ENCODE data around the gene RFX5.
A peak's percentile ranks its signal among the peaks of the same experiment; 100 is the strongest.

Gene RFX5

DNA sequence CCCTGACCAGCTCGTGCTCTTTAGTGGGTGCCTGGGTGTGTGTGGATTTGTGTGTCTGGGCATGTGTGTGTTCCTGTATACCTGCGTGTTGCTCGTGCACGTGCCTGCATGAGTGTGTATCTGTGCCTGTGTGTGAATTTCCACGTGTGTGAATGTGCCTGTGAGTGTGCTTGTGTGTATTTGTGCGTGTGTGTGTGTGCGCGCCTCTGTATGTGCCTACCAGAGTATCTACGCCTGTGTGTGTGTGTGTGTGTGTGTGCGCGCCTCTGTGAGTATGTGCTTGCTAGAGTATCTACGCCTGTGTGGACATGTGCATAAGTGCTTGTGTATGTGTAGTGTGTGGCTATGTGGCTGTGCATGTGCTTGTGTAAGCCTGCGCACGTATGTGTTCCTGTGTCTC, 26.1 kb upstream of the RFX5 start:
- no peak overlapping the region for H3K14ac ChIP-seq (ENCODE audit: low read length in 2 of 2)
- no peak overlapping the region for H3K4me2 ChIP-seq (ENCODE audit: low read length, poor library complexity, severe bottlenecking)
- H3K27me3 ChIP-seq (ENCODE audit: control insufficient read depth in 1 of 2, insufficient read depth in 1 of 2, low read length in 2 of 2): peaks cover 0 to 7% of the 10 kb centered on the region in 2 experiments
- peak overlapping the region; percentile 6 for H4K91ac ChIP-seq (ENCODE audit: low read length)
- no peak overlapping the region for H2BK15ac ChIP-seq (ENCODE audit: low read depth, poor library complexity, severe bottlenecking)
- no peak overlapping the region for H3K9ac ChIP-seq (ENCODE audit: low read length)
- H3K79me1 ChIP-seq (replicated peaks; ENCODE audit: low read length, poor library complexity, severe bottlenecking): peaks cover 6% of the 10 kb centered on the region
- no peak overlapping the region for H4K8ac ChIP-seq (ENCODE audit: low read length)
- H3K9me3 ChIP-seq (ENCODE audit: control insufficient read depth, low read length): no peaks in the 10 kb centered on the region
- H2BK5ac ChIP-seq (ENCODE audit: low read depth, low read length, poor library complexity, severe bottlenecking): no peak overlapping the region
- 94% methylated on average over 14 of the region's 14 CpGs for WGBS
- H2BK12ac ChIP-seq (ENCODE audit: low read length in 2 of 2): peak overlapping the region; percentile 0 to 63
- H3K36me3 ChIP-seq (ENCODE audit: control insufficient read depth in 1 of 2, insufficient read depth in 2 of 2, low read depth in 1 of 2, low read length in 2 of 2): peaks cover 7 to 14% of the 10 kb centered on the region in 2 experiments
- no peak for DNase-seq
- H3K4me3 ChIP-seq (ENCODE audit: insufficient read depth in 1 of 2, low read depth in 1 of 2, low read length in 2 of 2): no peak overlapping the region
- no peak overlapping the region for H3K23ac ChIP-seq (ENCODE audit: low read length in 2 of 2)
- peaks cover 20% of the 10 kb centered on the region for H3K4me1 ChIP-seq (ENCODE audit: control insufficient read depth, insufficient read depth, low read depth, low read length)
- peak overlapping the region in 1 of 2 experiments; percentile 21 for H3K18ac ChIP-seq (ENCODE audit: low read depth in 1 of 2, low read length in 2 of 2)
- no peak overlapping the region for H3K4ac ChIP-seq (ENCODE audit: low read depth in 1 of 2, low read length in 2 of 2)
- H2AFZ ChIP-seq (ENCODE audit: low read depth, low read length): no peak overlapping the region
- no peak overlapping the region for H2AK5ac ChIP-seq (ENCODE audit: low read length, severe bottlenecking)
- no peak overlapping the region for H2BK120ac ChIP-seq (ENCODE audit: low read depth, low read length)
- H3K27ac ChIP-seq (ENCODE audit: low read length, poor library complexity, severe bottlenecking): no peak overlapping the region

DNA sequence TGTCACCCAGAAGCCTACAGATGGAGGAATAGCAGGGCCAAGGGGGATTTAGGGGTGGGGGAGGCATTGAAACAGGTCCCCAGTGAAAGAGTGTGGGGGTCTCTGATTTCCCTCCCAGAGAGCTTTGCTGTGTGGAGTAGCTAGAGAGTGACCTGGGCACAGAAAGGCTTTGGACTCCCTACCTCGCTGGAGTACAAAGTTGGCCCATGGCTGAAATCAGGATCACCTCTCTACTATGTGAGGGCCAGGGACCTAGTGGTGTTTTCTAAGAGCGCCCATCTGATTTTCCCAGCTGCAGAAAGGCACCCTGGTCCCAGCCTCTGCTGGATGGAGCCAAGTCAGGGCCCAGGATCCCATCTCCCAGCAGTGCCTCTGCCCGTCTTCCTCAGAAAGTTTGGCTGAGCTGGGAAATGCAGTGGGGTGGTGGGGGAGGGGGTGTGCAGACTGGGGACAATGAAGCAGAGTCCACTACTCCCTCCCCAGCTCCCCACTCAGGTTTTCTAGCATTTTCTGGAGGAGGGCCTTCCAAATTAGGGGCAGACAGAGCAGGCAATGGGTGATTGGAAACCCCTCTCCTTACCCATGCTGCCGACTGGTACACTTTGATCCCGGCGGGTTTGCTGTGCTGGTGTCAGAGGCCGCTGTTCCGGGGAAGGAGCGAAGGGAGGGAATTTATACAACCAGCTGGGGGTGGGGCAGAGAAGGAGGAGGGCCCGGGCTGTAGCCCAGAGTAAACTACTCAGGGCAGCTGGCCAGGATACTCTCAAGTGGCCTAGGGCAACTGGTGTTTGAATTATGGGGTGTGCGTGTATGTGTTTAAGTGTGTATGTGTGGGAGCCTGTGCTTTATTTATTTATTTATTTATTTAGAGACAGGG, 25.2 kb upstream of the RFX5 start, which contains the start of gene SELENBP1:
Gene SELENBP1, minus strand, starts transcription at position 648 of the 877 bp plus-strand sequence. Its CDS starts 64 bp downstream, at position 584.
- Histone ChIP-seq H3K4me3 (ENCODE audit: insufficient read depth in 1 of 2, low read depth in 1 of 2, low read length in 2 of 2) (peak within 1 kb of the TSS in 1 of 2 experiments; percentile 84), H3K27ac (ENCODE audit: low read length, poor library complexity, severe bottlenecking) (no peak within 1 kb of the TSS), H3K14ac (ENCODE audit: low read length in 2 of 2) (no peak within 1 kb of the TSS), H3K4me2 (ENCODE audit: low read length, poor library complexity, severe bottlenecking) (peak within 1 kb of the TSS; percentile 72), H2BK5ac (ENCODE audit: low read depth, low read length, poor library complexity, severe bottlenecking) (no peak within 1 kb of the TSS), H4K8ac (ENCODE audit: low read length) (peak within 1 kb of the TSS; percentile 59), H3K23ac (ENCODE audit: low read length in 2 of 2) (no peak within 1 kb of the TSS), H3K4me1 (ENCODE audit: control insufficient read depth, insufficient read depth, low read depth, low read length) (peaks cover 20% of the 10 kb centered on the region), H3K18ac (ENCODE audit: low read depth in 1 of 2, low read length in 2 of 2) (peak within 1 kb of the TSS; percentile 37 to 78), H2BK120ac (ENCODE audit: low read depth, low read length) (peak within 1 kb of the TSS; percentile 55), H2BK12ac (ENCODE audit: low read length in 2 of 2) (peak within 1 kb of the TSS; percentile 63 to 67), H2BK15ac (ENCODE audit: low read depth, poor library complexity, severe bottlenecking) (peak within 1 kb of the TSS; percentile 20), H3K9ac (ENCODE audit: low read length) (peak within 1 kb of the TSS; percentile 84), H3K27me3 (ENCODE audit: control insufficient read depth in 1 of 2, insufficient read depth in 1 of 2, low read length in 2 of 2) (no peaks in the 10 kb centered on the region), H3K79me1 (replicated peaks; ENCODE audit: low read length, poor library complexity, severe bottlenecking) (peaks cover 6% of the 10 kb centered on the region), H4K91ac (ENCODE audit: low read length) (peak within 1 kb of the TSS; percentile 21), H2AFZ (ENCODE audit: low read depth, low read length) (no peak within 1 kb of the TSS), H3K9me3 (ENCODE audit: control insufficient read depth, low read length) (no peaks in the 10 kb centered on the region), H3K4ac (ENCODE audit: low read depth in 1 of 2, low read length in 2 of 2) (peak within 1 kb of the TSS in 1 of 2 experiments; percentile 71), H3K36me3 (ENCODE audit: control insufficient read depth in 1 of 2, insufficient read depth in 2 of 2, low read depth in 1 of 2, low read length in 2 of 2) (peaks cover 7 to 22% of the 10 kb centered on the region in 2 experiments), H2AK5ac (ENCODE audit: low read length, severe bottlenecking) (peak within 1 kb of the TSS; percentile 47)
- DNase-seq: peak; percentile 91
- WGBS: 14% methylated on average over 11 of the region's 11 CpGs

DNA sequence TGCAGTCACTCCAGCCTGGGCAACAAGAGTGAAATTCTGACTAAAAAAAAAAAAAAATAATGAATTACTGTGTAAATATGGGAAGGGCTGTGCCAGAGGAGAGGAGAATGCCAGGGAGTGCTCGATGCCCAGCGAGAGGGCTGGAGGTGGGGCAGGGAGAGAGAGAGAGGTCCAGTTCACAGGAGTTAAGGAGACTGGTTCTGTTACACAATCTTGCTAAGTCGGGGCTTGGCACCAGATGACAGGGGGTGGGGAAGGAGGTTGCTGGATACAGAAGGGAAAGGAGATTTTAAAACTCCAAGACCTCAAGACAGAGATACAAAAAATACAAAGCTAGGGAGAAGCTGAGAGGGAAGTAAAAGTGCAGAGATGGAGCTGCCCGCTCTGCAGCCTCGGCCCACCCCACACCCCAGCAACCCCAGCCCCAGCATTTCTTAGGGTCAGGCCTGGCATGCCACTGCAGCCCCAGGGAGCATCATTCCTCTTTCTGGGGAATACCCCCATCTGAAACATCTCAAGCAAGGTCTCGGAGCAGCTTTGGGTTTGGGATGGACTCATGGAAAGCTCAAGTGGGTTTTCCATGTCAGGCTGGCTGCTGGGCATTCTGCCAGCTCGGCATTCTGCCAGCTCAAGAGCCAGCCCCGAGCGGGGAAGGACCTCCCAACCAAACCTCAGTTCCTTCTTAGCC, 24.5 kb upstream of the RFX5 start:
- peak; percentile 47 for DNase-seq
- Histone ChIP-seq H2BK5ac (ENCODE audit: low read depth, low read length, poor library complexity, severe bottlenecking) (no peak overlapping the region), H3K23ac (ENCODE audit: low read length in 2 of 2) (no peak overlapping the region), H3K36me3 (ENCODE audit: control insufficient read depth in 1 of 2, insufficient read depth in 2 of 2, low read depth in 1 of 2, low read length in 2 of 2) (peaks cover 12 to 27% of the 10 kb centered on the region in 2 experiments), H4K8ac (ENCODE audit: low read length) (peak overlapping the region; percentile 59), H3K27me3 (ENCODE audit: control insufficient read depth in 1 of 2, insufficient read depth in 1 of 2, low read length in 2 of 2) (no peaks in the 10 kb centered on the region), H2BK12ac (ENCODE audit: low read length in 2 of 2) (peak overlapping the region; percentile 53 to 67), H2BK15ac (ENCODE audit: low read depth, poor library complexity, severe bottlenecking) (no peak overlapping the region), H3K79me1 (replicated peaks; ENCODE audit: low read length, poor library complexity, severe bottlenecking) (peaks cover 6% of the 10 kb centered on the region), H2AFZ (ENCODE audit: low read depth, low read length) (no peak overlapping the region), H3K4me1 (ENCODE audit: control insufficient read depth, insufficient read depth, low read depth, low read length) (peaks cover 20% of the 10 kb centered on the region), H3K18ac (ENCODE audit: low read depth in 1 of 2, low read length in 2 of 2) (peak overlapping the region in 1 of 2 experiments; percentile 37), H2AK5ac (ENCODE audit: low read length, severe bottlenecking) (no peak overlapping the region), H3K14ac (ENCODE audit: low read length in 2 of 2) (no peak overlapping the region), H3K4ac (ENCODE audit: low read depth in 1 of 2, low read length in 2 of 2) (peak overlapping the region in 1 of 2 experiments; percentile 71), H4K91ac (ENCODE audit: low read length) (no peak overlapping the region), H3K9me3 (ENCODE audit: control insufficient read depth, low read length) (no peaks in the 10 kb centered on the region), H3K4me2 (ENCODE audit: low read length, poor library complexity, severe bottlenecking) (peak overlapping the region; percentile 72), H2BK120ac (ENCODE audit: low read depth, low read length) (no peak overlapping the region), H3K27ac (ENCODE audit: low read length, poor library complexity, severe bottlenecking) (no peak overlapping the region), H3K9ac (ENCODE audit: low read length) (peak overlapping the region; percentile 84), H3K4me3 (ENCODE audit: insufficient read depth in 1 of 2, low read depth in 1 of 2, low read length in 2 of 2) (peak overlapping the region in 1 of 2 experiments; percentile 84)
- 87% methylated on average over 5 of the region's 9 CpGs for WGBS

Measured in mesenchymal stem cell (in vitro differentiated cells and primary cell).